HG03139 (cell line): ENCODE results near the gene GNAS.
"Not testable (repeated sequence)": the region's sequence is repeated elsewhere in the genome, so short reads cannot be mapped to it uniquely, and the experiment has no call there.

Experiments
- ATAC-seq: cut with Tn5 transposase; IDR thresholded peaks from one replicate; pipeline ENCODE4 v1.9.1; 2021; ENCODE audit not compliant: unreplicated experiment

GNAS gene

GRCh38 chr20:58852543-58853271 is at the start of gene GNAS:
Gene GNAS (plus strand): TSS chr20:58852716.
- ATAC-seq = no peak

GRCh38 chr20:58803533-58803932 is 49.0 kb upstream of the GNAS start:
- no peak for ATAC-seq

DNA sequence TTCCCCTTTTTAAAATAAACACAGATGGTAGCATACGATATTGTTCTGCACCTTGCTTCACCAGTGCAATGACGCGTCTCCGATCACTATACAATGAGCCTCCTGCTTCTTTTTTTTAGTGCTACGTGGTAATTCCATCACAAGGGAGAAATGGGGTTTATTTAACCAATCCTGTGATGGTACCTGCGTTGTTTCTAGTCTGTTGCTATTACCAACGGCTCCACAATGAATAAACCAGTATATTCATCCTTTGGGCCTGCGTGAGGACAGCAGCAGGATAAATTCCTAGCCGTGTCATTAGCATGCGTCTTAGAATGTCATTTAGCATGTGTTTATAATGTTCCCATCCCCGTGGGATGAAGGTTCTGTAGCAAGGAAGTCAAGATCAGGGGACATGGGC is 44.7 kb upstream of the GNAS start:
- no peak for ATAC-seq

- no peak for ATAC-seq
These were observed 44.1 kb upstream of the GNAS start for GRCh38 chr20:58808271-58809046.

GRCh38 chr20:58810116-58810878 is 42.2 kb upstream of the GNAS start:
- no peak for ATAC-seq

DNA sequence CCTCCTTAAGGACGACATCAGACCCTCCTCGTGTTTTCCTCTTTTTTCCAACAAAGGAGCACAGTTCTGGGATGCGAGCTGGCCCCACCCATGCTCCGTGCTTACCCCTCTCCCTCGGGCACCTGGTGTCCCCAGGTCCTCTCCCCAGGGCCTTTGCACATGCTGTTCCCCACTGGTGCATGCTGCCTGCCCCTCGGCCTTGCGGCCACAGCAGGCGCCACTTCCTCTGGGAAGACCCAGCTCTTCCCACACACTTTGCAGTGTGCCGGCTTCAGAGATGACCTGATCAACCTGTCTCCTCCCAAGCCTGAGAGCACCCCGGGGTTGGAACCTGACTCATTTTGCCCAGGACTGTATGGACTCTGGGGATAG is 41.7 kb upstream of the GNAS start:
- no peak for ATAC-seq

DNA sequence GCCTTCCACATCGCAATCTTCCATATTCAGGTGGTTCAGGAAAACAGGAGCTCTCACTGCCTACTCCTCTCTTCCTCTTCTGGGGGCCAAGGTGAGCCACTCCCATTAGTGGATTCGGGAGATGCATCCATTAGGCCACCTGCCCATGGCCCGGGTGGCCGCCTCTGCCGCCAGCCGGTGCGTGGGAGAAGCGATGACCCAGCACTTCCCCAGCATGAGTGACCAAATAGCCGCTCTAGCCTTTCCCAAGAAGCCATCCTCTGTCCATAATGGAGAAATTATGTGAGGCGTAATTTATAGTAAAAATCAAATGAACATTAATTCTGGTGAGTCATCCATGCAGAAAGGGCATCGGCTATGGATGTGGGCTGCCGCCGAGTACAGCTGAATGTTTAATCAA is 41.2 kb upstream of the GNAS start:
- ATAC-seq = no peak

DNA sequence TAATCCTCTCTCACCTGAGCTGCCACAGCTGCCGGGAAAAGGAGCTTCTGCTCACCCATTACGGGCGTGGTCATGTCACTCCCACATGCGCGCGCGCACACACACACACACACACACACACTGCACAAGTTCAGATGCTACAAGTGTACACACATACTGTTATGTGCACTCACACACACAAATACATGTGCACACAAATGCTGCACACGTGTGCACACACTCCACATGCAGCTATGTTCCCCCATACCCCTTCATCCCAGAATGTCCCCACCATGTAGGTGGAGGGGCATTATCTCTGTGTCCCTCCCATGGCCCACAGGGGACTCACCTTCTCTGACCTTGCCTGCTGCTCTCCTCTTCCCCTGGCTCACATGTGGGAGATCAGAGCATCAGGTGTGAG is 39.1 kb upstream of the GNAS start:
- ATAC-seq = no peak

GRCh38 chr20:58815448-58815847 is 37.1 kb upstream of the GNAS start:
- no peak for ATAC-seq

- ATAC-seq = no peak
These were observed 36.5 kb upstream of the GNAS start for GRCh38 chr20:58816051-58816450.

DNA sequence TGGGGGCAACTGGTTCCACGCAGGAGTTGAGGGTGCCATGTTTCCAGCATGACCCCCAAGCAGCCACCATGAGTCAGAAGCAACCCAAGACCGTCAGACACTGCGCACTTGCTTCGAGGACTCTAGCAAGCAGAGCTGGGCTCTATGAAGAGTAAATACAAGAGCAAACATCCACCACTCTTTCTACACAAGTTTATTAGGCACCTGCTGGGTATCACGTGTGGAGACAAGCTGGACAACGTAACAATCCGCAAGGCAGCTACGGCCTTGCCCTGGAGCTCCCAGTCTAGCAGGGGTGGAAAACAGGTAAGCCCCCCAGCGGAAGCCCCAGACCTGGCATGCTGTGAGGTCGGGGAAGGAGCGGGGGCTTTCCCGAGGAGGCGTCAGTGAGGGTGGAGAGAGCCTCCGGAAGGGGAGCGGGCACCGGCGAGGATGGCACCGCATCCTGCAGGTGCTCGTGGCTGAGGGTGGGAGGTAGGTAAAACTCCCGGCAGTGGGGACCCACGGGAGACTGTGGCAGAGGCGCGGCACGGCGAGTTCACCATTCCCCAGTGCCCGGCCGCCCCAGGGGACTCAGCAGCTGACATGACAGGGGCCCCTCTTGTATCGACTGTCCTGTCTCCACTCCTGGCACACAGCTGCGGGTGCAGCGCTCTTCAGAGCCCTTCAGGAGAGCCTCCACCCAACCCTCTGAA is 35.4 kb upstream of the GNAS start:
- no peak for ATAC-seq

DNA sequence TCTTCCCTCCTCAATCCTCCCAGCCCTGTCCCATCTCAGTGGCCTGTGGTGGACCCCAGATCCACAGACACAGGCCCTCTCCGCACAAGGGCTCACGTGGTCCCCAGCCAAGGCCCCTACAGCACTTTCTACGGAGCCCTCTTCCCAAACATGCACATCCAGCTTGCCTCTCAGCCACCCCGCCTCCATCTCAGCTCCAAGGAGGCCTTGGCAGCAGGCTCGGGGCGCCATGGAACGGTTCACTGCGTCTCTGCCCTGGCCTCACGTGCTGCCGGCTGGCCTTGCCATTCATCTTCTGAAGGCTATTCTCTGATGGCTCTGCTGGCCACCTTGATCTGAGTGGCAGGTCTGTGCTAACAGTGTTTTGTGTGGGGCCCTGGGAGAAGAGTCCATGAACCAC is 34.8 kb upstream of the GNAS start:
- no peak for ATAC-seq

DNA sequence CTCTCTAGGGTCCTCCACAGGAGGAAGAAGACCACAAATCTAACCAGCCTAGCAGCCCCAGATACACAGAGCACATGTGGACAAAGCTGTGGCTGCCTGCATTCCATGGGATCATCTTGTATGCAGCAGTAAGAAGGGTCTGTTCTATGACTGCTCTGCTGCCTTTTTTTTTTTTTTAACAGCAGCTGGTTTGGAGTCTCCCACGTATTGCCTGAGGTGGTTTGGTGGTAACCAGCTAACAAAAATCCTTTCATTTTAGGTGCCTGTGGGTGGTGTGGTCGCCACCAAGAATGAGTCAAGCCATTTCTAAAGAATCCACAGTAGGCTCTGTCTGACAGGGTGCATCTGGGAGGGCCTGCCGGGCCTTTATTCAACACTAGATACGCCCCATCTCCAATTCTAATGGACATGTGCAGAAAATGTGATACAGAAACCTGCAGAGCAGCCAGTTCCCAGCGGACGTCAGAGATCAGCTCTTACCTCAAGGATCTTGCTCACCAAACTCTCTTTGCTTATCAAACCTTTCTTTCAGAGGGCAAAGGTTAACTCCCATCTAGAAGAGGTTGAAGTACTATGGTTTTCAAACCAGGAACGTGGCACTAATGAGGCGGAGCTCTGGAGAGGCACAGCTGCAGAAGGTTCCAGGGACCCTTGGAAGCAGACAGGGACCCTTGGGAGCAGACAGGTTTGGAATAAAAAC is 33.8 kb upstream of the GNAS start:
- ATAC-seq = no peak

- no peak for ATAC-seq
These were observed 32.6 kb upstream of the GNAS start for GRCh38 chr20:58819921-58820320.

- ATAC-seq = not testable (repeated sequence)
These were observed 32.0 kb upstream of the GNAS start for GRCh38 chr20:58820515-58820914.

DNA sequence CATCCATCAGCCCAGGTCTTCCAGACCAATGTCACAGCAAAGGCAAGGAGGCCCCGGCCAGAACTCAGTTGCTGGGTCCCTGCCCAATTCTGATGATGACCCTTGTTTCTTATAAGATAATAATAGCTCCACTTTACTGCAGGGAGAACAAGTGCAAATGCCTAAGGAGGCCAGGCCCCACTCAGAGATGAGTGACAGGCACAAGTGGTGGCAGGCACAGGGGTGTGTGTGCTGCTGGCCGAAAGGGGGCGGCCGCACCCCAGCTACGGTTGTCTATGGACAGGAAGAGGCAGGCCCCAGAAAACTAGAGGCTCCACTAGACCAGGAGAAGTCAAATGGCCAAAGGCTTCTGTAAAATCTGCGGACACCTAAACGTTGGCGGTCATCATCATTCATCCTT is 30.4 kb upstream of the GNAS start:
- no peak for ATAC-seq

DNA sequence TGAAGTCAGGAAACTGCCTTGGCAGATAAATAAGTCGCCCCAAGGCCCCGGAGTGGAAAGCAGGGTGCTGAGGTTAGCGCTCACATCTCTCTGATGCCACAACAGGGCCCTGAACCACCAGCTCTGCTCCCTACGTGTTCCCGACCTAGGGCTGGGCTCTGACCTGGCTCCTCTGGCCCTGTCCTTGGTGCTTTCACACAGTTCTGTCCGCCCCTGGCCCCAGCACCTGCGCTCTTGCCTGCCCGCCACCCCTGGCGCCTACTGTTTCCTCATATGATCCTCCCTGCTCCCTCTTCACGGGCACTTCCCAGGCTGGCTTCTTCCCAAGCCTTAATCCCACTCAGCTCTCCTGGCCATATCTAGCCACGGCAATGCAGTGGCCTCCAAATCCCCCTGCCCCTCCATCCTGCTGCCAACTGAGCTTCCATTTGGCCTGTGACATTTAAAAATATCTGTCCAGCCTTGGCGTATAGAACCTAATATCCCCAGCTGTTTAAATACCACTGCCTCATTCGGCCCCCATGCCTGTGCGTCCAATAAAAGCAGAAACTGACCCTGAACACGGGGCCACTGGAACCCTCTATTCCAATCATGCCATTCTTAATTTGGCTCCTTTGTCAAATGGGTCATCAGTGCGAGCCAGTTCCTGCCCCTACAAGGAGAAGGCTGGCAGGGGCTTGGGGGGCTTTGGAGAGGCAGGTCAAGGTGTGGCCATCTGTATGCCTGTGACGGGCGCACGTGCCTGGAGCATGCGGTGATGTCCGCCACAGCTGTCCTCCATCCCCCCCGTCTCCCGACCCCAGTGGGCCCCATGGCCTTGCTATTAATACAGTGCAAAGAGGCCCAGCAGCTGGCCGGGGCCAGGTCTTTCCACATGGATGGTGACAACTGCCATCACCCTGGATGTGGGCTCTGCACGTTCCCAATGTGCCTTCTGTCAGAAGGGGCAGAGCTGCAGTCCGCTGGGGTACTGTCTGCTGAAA is 29.5 kb upstream of the GNAS start:
- no peak for ATAC-seq

DNA sequence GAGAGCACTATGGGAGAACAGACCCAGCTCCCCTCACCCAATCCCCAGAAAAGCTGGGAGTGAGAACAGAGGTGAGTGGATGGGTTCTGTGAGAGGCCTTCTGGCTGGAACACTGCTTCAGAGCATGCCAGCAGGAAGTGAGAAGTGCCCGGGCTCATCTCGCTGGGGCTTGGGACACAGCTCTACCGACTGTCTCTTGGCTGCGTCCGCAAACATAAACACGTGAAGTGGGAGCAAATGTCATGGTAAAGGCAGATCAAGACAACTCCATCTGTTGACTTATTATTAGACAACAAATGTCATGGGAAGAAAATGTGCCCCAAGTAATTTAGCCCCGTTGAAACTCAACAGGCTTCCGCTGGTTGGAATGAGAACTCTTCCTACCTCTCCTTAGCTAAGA is 27.7 kb upstream of the GNAS start:
- ATAC-seq = no peak

DNA sequence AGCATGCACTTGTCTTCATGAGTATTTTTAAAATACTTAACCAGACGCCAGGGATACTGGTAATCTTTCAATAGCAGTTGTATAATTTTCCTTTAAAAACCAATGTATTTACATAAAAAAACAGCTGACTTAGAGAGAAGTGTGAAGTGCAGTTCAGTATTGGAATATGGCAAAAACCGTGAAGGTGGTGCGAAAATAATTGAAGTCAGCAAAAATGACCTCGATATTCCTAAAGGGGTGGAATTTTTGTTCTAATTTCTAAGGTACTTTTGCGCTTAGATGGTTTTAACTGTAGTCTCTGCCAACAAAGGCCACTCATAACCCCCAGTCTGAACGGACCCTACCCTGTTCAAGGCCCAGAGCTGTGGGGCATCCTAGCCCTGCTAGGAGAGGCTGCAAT is 27.1 kb upstream of the GNAS start:
- no peak for ATAC-seq

DNA sequence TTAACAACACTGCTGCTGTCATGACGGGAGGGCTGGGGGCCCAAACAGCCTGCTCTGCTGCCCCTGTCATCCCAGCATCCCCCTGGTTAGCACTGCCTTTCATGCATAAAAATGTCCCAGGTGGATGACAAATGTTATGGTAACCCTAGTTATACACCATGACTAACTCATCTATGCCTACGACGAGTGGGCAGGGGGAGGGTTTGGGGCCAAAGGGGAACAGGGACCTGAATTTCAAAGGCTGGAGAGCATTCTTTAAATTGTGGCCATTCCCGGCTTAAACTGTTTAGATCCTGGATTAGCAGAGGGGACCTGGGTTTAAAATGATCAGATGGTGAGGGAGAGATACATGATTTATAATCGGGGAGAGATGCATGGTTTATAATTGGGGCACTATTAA is 26.2 kb upstream of the GNAS start:
- ATAC-seq = no peak
